Measurements from ENCODE around the gene CREG1.
A peak's percentile ranks its signal among the peaks of the same experiment; 100 is the strongest.
"Not testable (repeated sequence)": the region's sequence is repeated elsewhere in the genome, so short reads cannot be mapped to it uniquely, and the experiment has no call there.

CREG1 gene

GRCh38 chr1:167563579-167564246 lies 10.2 kb upstream of the CREG1 start:
- DNase-seq: no peak

GRCh38 chr1:167562702-167563101 lies 9.1 kb upstream of the CREG1 start:
- no peak for DNase-seq

GRCh38 chr1:167561753-167562152 lies 8.2 kb upstream of the CREG1 start:
- DNase-seq: no peak

- peak; percentile 86 for DNase-seq
These were observed 2.6 kb upstream of the CREG1 start for GRCh38 chr1:167555971-167556714.

GRCh38 chr1:167555072-167555471 lies 1.5 kb upstream of the CREG1 start:
- not testable (repeated sequence) for DNase-seq

- no peak for DNase-seq
These were observed 642 bp upstream of the CREG1 start for GRCh38 chr1:167554028-167554779.

- peak; percentile 83 for DNase-seq
These were observed 2.2 kb downstream of the CREG1 start for GRCh38 chr1:167551362-167551761.

- peak; percentile 93 for DNase-seq
These were observed 5.3 kb downstream of the CREG1 start for GRCh38 chr1:167548059-167548932.

- no peak for DNase-seq
These were observed 6.6 kb downstream of the CREG1 start for GRCh38 chr1:167546935-167547334.

- no peak for DNase-seq
These were observed 8.2 kb downstream of the CREG1 start for GRCh38 chr1:167545349-167545748.

- no peak for DNase-seq
These were observed 9.0 kb downstream of the CREG1 start for GRCh38 chr1:167544447-167545093.

GRCh38 chr1:167543199-167543990 lies 10.2 kb downstream of the CREG1 start:
- DNase-seq: peak; percentile 74

- DNase-seq: peak; percentile 34
These were observed 11.2 kb downstream of the CREG1 start for GRCh38 chr1:167542109-167543032.

- no peak for DNase-seq
These were observed 12.0 kb downstream of the CREG1 start for GRCh38 chr1:167541610-167542009.

GRCh38 chr1:167541003-167541402 lies 12.6 kb downstream of the CREG1 start:
- DNase-seq: no peak

GRCh38 chr1:167538657-167539056 lies 14.9 kb downstream of the CREG1 start:
- no peak for DNase-seq

- DNase-seq: peak; percentile 75
These were observed 19.7 kb downstream of the CREG1 start for GRCh38 chr1:167533851-167534300.

- DNase-seq: no peak
These were observed 20.4 kb downstream of the CREG1 start for GRCh38 chr1:167532964-167533824.

- DNase-seq: no peak
These were observed 21.2 kb downstream of the CREG1 start for GRCh38 chr1:167532375-167532774.
